Activated CD8-positive, alpha-beta T cell treated with anti-CD3 and anti-CD28 coated beads, Interleukin-2, amount 10 ng/mL, durations not matched to agents 7 days and 5 days (primary cell): ENCODE data around the gene KIF14. TPM values are rescaled to one million over a fixed set of nuclear protein-coding genes. Genes with fewer than 3 reads are reported as not detected.
A peak's percentile ranks its signal among the peaks of the same experiment; 100 is the strongest.

ENCODE experiments used
- ATAC-seq: fragments of 150-1000 bp; cut with Tn5 transposase; one replicate; pipeline ENCODE4 v1.10.0; 2021; ENCODE audit warnings: moderate library complexity
- CTCF ChIA-PET: fragments of 350-600 bp; sonication (Branson Sonifier 250); formaldehyde crosslinking; loops from one replicate; lab custom pipeline; 2021; ENCODE audit warnings: antibody characterized with exemption; lab: Charles Lee
- POLR2A ChIA-PET: fragments of 350-600 bp; sonication (Branson Sonifier 250); formaldehyde crosslinking; loops from one replicate; lab custom pipeline; 2021; ENCODE audit warnings: antibody characterized with exemption; lab: Charles Lee
- DNase-seq: peaks from one replicate; pipeline ENCODE4 v3.0.0-alpha.2; 2020
- H3K27ac Mint-ChIP-seq: one replicate; pipeline ENCODE4 v1.8.0; 2021; ENCODE audit warnings: mild to moderate bottlenecking, mixed read lengths
- H3K27me3 Mint-ChIP-seq: one replicate; pipeline ENCODE4 v1.8.0; 2021; ENCODE audit warnings: low read depth, mixed read lengths
- H3K36me3 Mint-ChIP-seq: one replicate; pipeline ENCODE4 v1.8.0; 2021; ENCODE audit warnings: low read depth, mixed read lengths
- H3K4me1 Mint-ChIP-seq: one replicate; pipeline ENCODE4 v1.8.0; 2021; ENCODE audit warnings: low read depth, mixed read lengths
- H3K4me3 Mint-ChIP-seq: one replicate; pipeline ENCODE4 v1.8.0; 2021; ENCODE audit warnings: mild to moderate bottlenecking, mixed read lengths
- H3K9me3 Mint-ChIP-seq: one replicate; pipeline ENCODE4 v1.8.0; 2022; ENCODE audit warnings: mixed read lengths; ENCODE audit not compliant: insufficient read depth
- total RNA-seq, 2 experiments: library from RNA; stranded (reverse); gene quantifications; one replicate each; pipeline ENCODE4 v1.2.3, GENCODE V29; 2021

The KIF14 gene
- total RNA-seq, 2 experiments from 2014 or later: 34.1 to 35.8 TPM

DNA sequence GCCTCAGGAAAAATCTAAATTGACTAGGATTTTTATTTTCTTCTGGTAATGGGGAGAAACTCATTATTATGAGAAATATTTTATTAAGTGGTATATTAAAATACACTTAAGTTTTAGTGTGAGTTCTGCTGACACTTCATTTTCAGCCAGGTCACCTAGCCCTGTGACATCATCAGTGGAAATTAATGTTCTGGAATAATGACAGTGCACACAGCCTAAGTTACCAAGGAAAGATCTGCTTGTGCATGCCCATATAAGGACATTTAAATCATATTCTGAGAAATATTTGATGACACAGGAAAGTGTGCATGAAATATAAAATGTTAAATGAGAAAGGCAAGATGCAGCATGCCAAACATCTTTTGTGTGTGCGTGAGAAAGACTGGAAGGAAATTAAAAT is 102.0 kb downstream of the KIF14 start:
- peaks cover 6% of the 10 kb centered on the region for H3K27me3 Mint-ChIP-seq
- H3K27ac Mint-ChIP-seq: no peak overlapping the region
- no peaks in the 10 kb centered on the region for H3K36me3 Mint-ChIP-seq
- CTCF ChIA-PET: interaction anchor here (1.3 to 1.6 kb wide), 2 partner anchors 8 to 9 kb away, joined by 5 read pairs; no protein-coding TSS in a partner anchor
- POLR2A ChIA-PET: no interaction called here
- H3K9me3 Mint-ChIP-seq: no peaks in the 10 kb centered on the region
- H3K4me1 Mint-ChIP-seq: no peaks in the 10 kb centered on the region
- H3K4me3 Mint-ChIP-seq: no peak overlapping the region
- DNase-seq: no peak
- no peak for ATAC-seq

DNA sequence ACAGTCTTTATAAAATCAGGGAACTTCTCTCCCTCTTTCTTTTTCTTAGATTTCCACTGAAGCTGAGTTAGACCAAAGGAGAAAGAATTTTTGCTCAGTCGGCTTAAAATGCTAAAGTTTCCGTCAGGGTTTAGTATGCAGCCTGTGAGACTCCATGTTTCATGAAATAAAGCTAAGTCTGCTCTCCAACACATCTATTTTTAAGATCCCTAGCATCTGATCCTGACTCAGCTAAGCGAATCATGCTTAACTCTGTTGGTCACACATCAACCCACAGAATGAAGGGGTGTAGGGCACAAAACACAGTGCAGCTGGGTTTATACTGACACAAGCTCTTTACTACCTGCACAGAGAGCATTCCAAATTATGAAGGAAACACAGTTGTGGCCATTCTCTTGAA is 108.4 kb downstream of the KIF14 start:
- DNase-seq (no peak), ATAC-seq (no peak)
- peaks cover 2% of the 10 kb centered on the region for H3K4me1 Mint-ChIP-seq
- no peaks in the 10 kb centered on the region for H3K9me3 Mint-ChIP-seq
- no peaks in the 10 kb centered on the region for H3K36me3 Mint-ChIP-seq
- ChIA-PET POLR2A (no interaction called here), CTCF (interaction anchor here (0.6 to 0.9 kb wide), 2 partner anchors 18 to 110 kb away, joined by 3 to 4 read pairs; no protein-coding TSS in a partner anchor)
- no peak overlapping the region for H3K4me3 Mint-ChIP-seq
- H3K27ac Mint-ChIP-seq: no peak overlapping the region
- H3K27me3 Mint-ChIP-seq: peaks cover 13% of the 10 kb centered on the region

DNA sequence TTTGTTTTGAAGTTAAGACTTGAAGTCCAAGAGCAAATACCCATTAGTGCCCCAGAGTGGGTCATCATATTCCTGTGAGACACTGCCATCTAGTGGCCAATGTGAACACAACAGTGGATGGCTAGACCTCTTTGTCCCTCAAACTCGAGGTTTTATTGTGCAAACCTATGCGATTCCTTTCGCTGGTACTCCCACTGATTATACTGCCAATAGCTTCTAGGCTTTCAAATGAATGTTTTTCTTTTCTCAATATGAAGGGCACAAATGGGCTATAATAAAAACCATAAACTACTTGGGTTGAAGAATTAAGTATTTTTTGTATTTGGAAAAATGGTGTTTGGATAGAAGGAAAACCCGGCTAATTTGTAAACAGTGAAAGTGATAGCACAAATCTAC is 110.3 kb downstream of the KIF14 start:
- Mint-ChIP-seq H3K9me3 (no peaks in the 10 kb centered on the region), H3K4me3 (no peak overlapping the region), H3K27me3 (peaks cover 13% of the 10 kb centered on the region), H3K36me3 (no peaks in the 10 kb centered on the region), H3K27ac (no peak overlapping the region), H3K4me1 (peaks cover 2% of the 10 kb centered on the region)
- peak; percentile 95 for ATAC-seq
- peak; percentile 78 for DNase-seq
- CTCF ChIA-PET: interaction anchor here (0.6 to 3.0 kb wide), 11 partner anchors 9 to 209 kb away, joined by 3 to 22 read pairs (median 4); no protein-coding TSS in a partner anchor
- POLR2A ChIA-PET: no interaction called here

DNA sequence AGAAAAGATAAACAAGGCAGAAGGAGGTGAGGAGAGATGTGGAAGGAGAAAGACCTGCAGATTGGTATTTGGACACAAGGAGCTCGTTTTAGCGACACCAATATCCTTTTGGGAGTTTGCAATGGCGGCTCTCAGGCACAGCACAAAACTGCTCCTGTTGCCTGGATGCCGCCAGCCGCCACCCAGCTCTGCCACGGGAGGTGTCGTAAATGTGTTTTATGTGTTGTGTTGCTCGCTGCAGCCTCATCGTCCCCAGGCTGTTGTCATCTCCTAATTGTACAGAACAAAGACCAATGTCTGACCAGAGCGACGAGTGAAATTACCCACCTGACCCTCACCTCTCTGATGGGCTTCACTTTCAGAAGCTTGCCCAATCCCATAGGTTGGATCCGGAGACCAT is 114.1 kb downstream of the KIF14 start:
- ChIA-PET CTCF (no interaction called here), POLR2A (no interaction called here)
- DNase-seq (no peak), ATAC-seq (no peak)
- peaks cover 21% of the 10 kb centered on the region for H3K27me3 Mint-ChIP-seq
- H3K4me3 Mint-ChIP-seq: no peak overlapping the region
- no peak overlapping the region for H3K27ac Mint-ChIP-seq
- no peaks in the 10 kb centered on the region for H3K9me3 Mint-ChIP-seq
- H3K36me3 Mint-ChIP-seq: no peaks in the 10 kb centered on the region
- H3K4me1 Mint-ChIP-seq: peaks cover 2% of the 10 kb centered on the region

DNA sequence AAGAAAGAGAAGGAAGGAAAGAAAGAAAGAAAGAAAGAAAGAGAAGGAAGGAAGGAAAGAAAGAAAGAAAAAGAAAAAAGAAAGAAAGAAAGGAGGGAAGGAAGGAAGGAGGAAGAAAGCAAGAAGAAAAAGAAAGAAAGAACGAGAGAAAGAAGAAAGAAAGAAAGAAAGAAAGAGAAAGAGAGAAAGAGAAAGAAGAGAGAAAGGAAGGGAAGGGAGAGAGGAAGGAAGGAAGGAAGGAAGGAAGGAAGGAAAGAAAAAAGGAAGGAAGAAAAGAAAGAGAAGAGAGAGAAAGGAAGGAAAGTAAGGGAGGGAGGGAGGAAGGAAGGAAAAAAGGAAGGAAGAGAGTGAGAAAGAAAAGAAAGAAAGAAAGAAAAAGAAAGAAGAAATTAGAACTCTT is 115.3 kb downstream of the KIF14 start:
- Mint-ChIP-seq H3K9me3 (no peaks in the 10 kb centered on the region), H3K36me3 (no peaks in the 10 kb centered on the region), H3K27ac (no peak overlapping the region), H3K4me3 (no peak overlapping the region), H3K27me3 (peaks cover 21% of the 10 kb centered on the region), H3K4me1 (peaks cover 1% of the 10 kb centered on the region)
- ATAC-seq: no peak
- DNase-seq: no peak
- POLR2A ChIA-PET: no interaction called here
- CTCF ChIA-PET: no interaction called here

Other genes with a start within 250 kb of the KIF14 start
- gene ZNF281, start 210.7 kb downstream of the KIF14 start, total RNA-seq: 10 to 100 TPM; 13.5 to 14.3 TPM
- 10 to 100 TPM; 24.1 to 27.8 TPM for gene DDX59, start 49.2 kb upstream of the KIF14 start, total RNA-seq
- gene CAMSAP2, start 118.1 kb upstream of the KIF14 start, total RNA-seq: under 1 TPM in 1 of 2 experiments, not detected in 1; 0.13 TPM